A549 (cell line): ENCODE results near the gene EPB41L4B. TPM values are rescaled to one million over a fixed set of nuclear protein-coding genes. Genes with fewer than 3 reads are reported as not detected.
A peak's percentile ranks its signal among the peaks of the same experiment; 100 is the strongest.
"Not testable (repeated sequence)": the region's sequence is repeated elsewhere in the genome, so short reads cannot be mapped to it uniquely, and the experiment has no call there.

Experiments used
- ATAC-seq, 2 experiments: fragments of 200-7000 bp in 1 of 2; fragments of >200 bp in 1 of 2; cut with Nextera tagmentation in 1 of 2; cut with Tn5 transposase in 1 of 2; 3 replicates each; pipeline versions ENCODE4 v1.8.0 to v1.9.1; 2018 to 2020; ENCODE audit warnings: mild to moderate bottlenecking in 1 of 2, moderate library complexity in 1 of 2
- CTCF ChIA-PET: fragments of 300-600 bp; sonication (Branson Sonifier 250); formaldehyde crosslinking; extraction: SDS; loops from one replicate; lab custom pipeline; 2021; ENCODE audit warnings: antibody characterized with exemption, inconsistent platforms; lab: Yijun Ruan, JAX
- POLR2A ChIA-PET: fragments of 350-600 bp; formaldehyde crosslinking; extraction: SDS; loops from one replicate; lab custom pipeline; 2021; ENCODE audit warnings: antibody characterized with exemption, inconsistent platforms; lab: Yijun Ruan, JAX
- DNase-seq, 2 experiments: peaks; one replicate each; pipeline versions ENCODE4 v3.0.0 to v3.0.0-alpha.2; 2011 to 2016; ENCODE audit warnings: low read depth in 1 of 2, low spot score in 1 of 2
- FAIRE-seq: peaks from 2 replicates; lab custom pipeline; 2011; peaks lifted over from hg19 to GRCh38; lab: Jason Lieb, UNC
- H3K27ac ChIP-seq, 2 experiments: fragments of >200 bp; sonication (Bioruptor Twin); formaldehyde crosslinking; 3 replicates each; pipeline ENCODE4 v1.5.1; 2016 to 2017
- H3K4me1 ChIP-seq: fragments of >200 bp; sonication (Bioruptor Twin); formaldehyde crosslinking; 3 replicates; pipeline ENCODE4 v1.6.1; 2016
- H3K4me2 ChIP-seq: fragments of >200 bp; sonication (Bioruptor Twin); formaldehyde crosslinking; 3 replicates; pipeline ENCODE4 v1.6.1; 2016
- H3K4me3 ChIP-seq: fragments of >200 bp; sonication (Bioruptor Twin); formaldehyde crosslinking; 3 replicates; pipeline ENCODE4 v1.5.1; 2016
- H3K9me3 ChIP-seq: fragments of >200 bp; sonication (Bioruptor Twin); formaldehyde crosslinking; 3 replicates; pipeline ENCODE4 v1.6.1; 2016
- BHLHE40 ChIP-seq: IDR thresholded peaks from 2 replicates; pipeline ENCODE4 v1.6.1; 2012; ENCODE audit warnings: low read depth, low read length, inconsistent platforms
- CHD2 ChIP-seq: fragments of 150-350 bp; IDR thresholded peaks from 2 replicates; pipeline ENCODE4 v1.6.1; 2014; ENCODE audit warnings: low read length; ENCODE audit not compliant: partially characterized antibody
- CHD4 ChIP-seq: fragments of 200-600 bp; sonication (generic); IDR thresholded peaks from 2 replicates; pipeline ENCODE4 v1.6.1; 2016; ENCODE audit warnings: antibody characterized with exemption, mild to moderate bottlenecking, borderline replicate concordance
- EHF ChIP-seq: fragments of 250-450 bp; sonication (Bioruptor Pico); IDR thresholded peaks from 2 replicates; pipeline ENCODE4 v1.5.0; 2020; ENCODE audit warnings: mild to moderate bottlenecking
- EHMT2 ChIP-seq: fragments of 200-600 bp; sonication (generic); IDR thresholded peaks from 2 replicates; pipeline ENCODE4 v1.6.1; 2016; ENCODE audit warnings: antibody characterized with exemption, low read depth, mild to moderate bottlenecking, moderate library complexity
- EP300 ChIP-seq, 2 experiments: fragments of >200 bp; sonication (Bioruptor Twin); formaldehyde crosslinking; IDR thresholded peaks; 2 replicates in 1 of 2; 3 replicates in 1 of 2; pipeline ENCODE4 v1.6.1; 2016 to 2017
- ESRRA ChIP-seq: fragments of 150-350 bp; IDR thresholded peaks from 2 replicates; pipeline ENCODE4 v1.6.1; 2014; ENCODE audit warnings: mild to moderate bottlenecking, low read length, borderline replicate concordance
- HDAC2 ChIP-seq: fragments of 200-600 bp; sonication (generic); IDR thresholded peaks from 2 replicates; pipeline ENCODE4 v1.6.1; 2016
- HEYL ChIP-seq: fragments of 250-450 bp; sonication (Bioruptor Pico); IDR thresholded peaks from 2 replicates; pipeline ENCODE4 v1.8.0; 2021; ENCODE audit warnings: mild to moderate bottlenecking, moderate library complexity
- HOXA7 ChIP-seq: fragments of 250-450 bp; sonication (Bioruptor Pico); IDR thresholded peaks from 2 replicates; pipeline ENCODE4 v1.5.0; 2020; ENCODE audit warnings: mild to moderate bottlenecking, moderate library complexity
- HOXB5 ChIP-seq: fragments of 250-450 bp; sonication (Bioruptor Pico); IDR thresholded peaks from 2 replicates; pipeline ENCODE4 v1.5.0; 2020; ENCODE audit warnings: mild to moderate bottlenecking, moderate library complexity
- JUN ChIP-seq, 2 experiments: fragments of >200 bp; sonication (Bioruptor Twin); formaldehyde crosslinking; IDR thresholded peaks; 2 replicates in 1 of 2; 3 replicates in 1 of 2; pipeline ENCODE4 v1.6.1; 2016 to 2017
- MYC ChIP-seq: IDR thresholded peaks from 2 replicates; pipeline ENCODE4 v1.6.1; 2012; ENCODE audit warnings: mild to moderate bottlenecking, inconsistent platforms, low read length, improper control_type of control experiment, borderline replicate concordance
- NR3C1 ChIP-seq: fragments of >200 bp; sonication (Bioruptor Twin); formaldehyde crosslinking; IDR thresholded peaks from 3 replicates; pipeline ENCODE4 v1.6.1; 2017
- POLR2A ChIP-seq: IDR thresholded peaks from 2 replicates; pipeline ENCODE4 v1.6.1; 2012; ENCODE audit warnings: mild to moderate bottlenecking, low read length
- RFX5 ChIP-seq: fragments of 450-650 bp; IDR thresholded peaks from 2 replicates; pipeline ENCODE4 v1.7.1; 2014; ENCODE audit warnings: antibody characterized with exemption, mild to moderate bottlenecking, moderate library complexity
- RNF2 ChIP-seq: fragments of 200-600 bp; sonication (generic); IDR thresholded peaks from 2 replicates; pipeline ENCODE4 v1.6.1; 2016; ENCODE audit warnings: low read depth, mild to moderate bottlenecking, antibody characterized with exemption, moderate library complexity, borderline replicate concordance
- TFCP2L1 ChIP-seq: fragments of 250-450 bp; sonication (Bioruptor Pico); IDR thresholded peaks from 2 replicates; pipeline ENCODE4 v1.5.0; 2021; ENCODE audit warnings: mild to moderate bottlenecking
- ZC3H11A ChIP-seq: fragments of 450-650 bp; IDR thresholded peaks from 2 replicates; pipeline ENCODE4 v1.6.1; 2014; ENCODE audit warnings: antibody characterized with exemption, mild to moderate bottlenecking
- ZFP36 ChIP-seq: fragments of 450-650 bp; IDR thresholded peaks from 2 replicates; pipeline ENCODE4 v1.6.1; 2014; ENCODE audit warnings: borderline replicate concordance; ENCODE audit not compliant: partially characterized antibody
- WGBS: methylation state at CpG from one replicate; pipeline ENCODE4 v1.1.6; 2017; ENCODE audit errors: missing lambda C conversion rate; 5-methylcytosine and 5-hydroxymethylcytosine counted together
- polyA plus RNA-seq, 4 experiments: library from polyadenylated mRNA; depleted of rRNA in 3 of 4; stranded (reverse); fragments of >200 nt; fragmentation: RNase III in 1 of 4; extraction: RNeasy Plus Mini Kit Qiagen cat#74134 plus additional on column Dnase treatment in 1 of 4; gene quantifications; 2 replicates in 3 of 4; 3 replicates in 1 of 4; pipeline ENCODE4 v1.2.3, GENCODE V29; 2011 to 2017
- TF ChIP-seq, protein P1 (sequence below): fragments of >200 bp; sonication (Bioruptor Twin); formaldehyde crosslinking; IDR thresholded peaks from 3 replicates; pipeline ENCODE4 v1.5.1; 2016
- TF ChIP-seq, protein P2 (sequence below): fragments of >200 bp; sonication (Bioruptor Twin); formaldehyde crosslinking; IDR thresholded peaks from 2 replicates; pipeline ENCODE4 v1.6.1; 2016
- TF ChIP-seq, protein P3 (sequence below): IDR thresholded peaks from 2 replicates; pipeline ENCODE4 v1.6.1; 2012
- TF ChIP-seq, protein P4 (sequence below): fragments of 250-450 bp; sonication (Bioruptor Pico); IDR thresholded peaks from 2 replicates; pipeline ENCODE4 v1.5.0; 2021; ENCODE audit warnings: mild to moderate bottlenecking, moderate library complexity, borderline replicate concordance
- TF ChIP-seq, protein P5 (sequence below): fragments of 450-650 bp; IDR thresholded peaks from 2 replicates; pipeline ENCODE4 v1.6.1; 2014; ENCODE audit warnings: antibody characterized with exemption
- TF ChIP-seq, protein P6 (sequence below): IDR thresholded peaks from 2 replicates; pipeline ENCODE4 v1.6.1; 2012

The EPB41L4B gene
- polyA plus RNA-seq, 2 of the 4 experiments (the other 2 are of a cell fraction) = 7.9 to 22.0 TPM

DNA sequence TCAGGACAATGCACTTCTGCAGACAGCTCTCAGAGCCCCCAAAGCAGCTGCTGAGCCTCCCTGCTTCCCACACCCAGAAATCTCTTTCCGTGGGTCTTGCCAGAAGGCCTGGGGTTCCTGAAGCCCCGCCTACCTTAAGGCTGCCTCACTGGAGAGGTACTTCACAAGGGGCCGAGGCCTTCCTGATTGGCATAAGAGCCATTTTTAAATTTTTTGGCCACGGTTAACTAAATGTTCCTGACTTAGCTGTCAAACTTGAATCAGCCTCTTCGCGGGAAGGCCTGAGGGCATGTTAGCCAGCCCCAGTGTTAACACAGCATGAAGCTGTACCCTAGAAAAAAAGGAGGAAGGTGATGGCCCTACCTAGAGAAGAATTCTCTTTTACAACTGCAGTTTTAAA lies 20.7 kb upstream of the EPB41L4B start:
- Histone ChIP-seq H3K4me2 (no peak overlapping the region), H3K4me3 (no peak overlapping the region), H3K27ac (no peak overlapping the region), H3K9me3 (no peaks in the 10 kb centered on the region), H3K4me1 (no peaks in the 10 kb centered on the region)
- ChIA-PET CTCF (interaction anchor here (1.0 to 2.8 kb wide), 4 partner anchors 14 to 158 kb away, joined by 3 to 10 read pairs (median 4); no protein-coding TSS in a partner anchor), POLR2A (no interaction called here)
- 72% methylated on average over 6 of the region's 6 CpGs for WGBS
- DNase-seq (no peak), FAIRE-seq (no peak), ATAC-seq (no peak)
- no peak for TF ChIP-seq ESRRA

DNA sequence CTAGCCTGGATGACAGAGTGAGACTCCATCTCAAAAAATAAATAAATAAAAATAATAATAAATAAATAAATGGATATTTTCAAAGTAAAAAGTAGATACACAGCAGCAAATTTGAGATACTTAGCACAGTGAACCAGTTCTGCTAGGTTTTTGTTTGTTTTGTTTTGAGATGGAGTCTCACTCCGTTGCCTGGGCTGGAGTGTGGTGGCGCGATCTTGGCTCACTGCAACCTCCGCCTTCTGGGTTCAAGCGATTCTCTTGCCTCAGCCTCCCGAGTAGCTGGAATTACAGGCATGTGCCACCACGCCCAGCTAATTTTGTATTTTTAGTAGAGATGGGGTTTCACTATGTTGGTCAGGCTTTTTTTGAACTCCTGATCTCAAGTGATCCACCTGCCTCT lies 20.1 kb upstream of the EPB41L4B start:
- DNase-seq, H3K27ac ChIP-seq, POLR2A ChIA-PET, ATAC-seq, H3K4me1 ChIP-seq, FAIRE-seq, H3K9me3 ChIP-seq, H3K4me3 ChIP-seq, H3K4me2 ChIP-seq: not testable (repeated sequence)
- WGBS = 85% methylated on average over 7 of the region's 7 CpGs
- CTCF ChIA-PET = interaction anchor here (0.7 to 2.8 kb wide), 4 partner anchors 11 to 1458 kb away, joined by 3 to 10 read pairs (median 4); no protein-coding TSS in a partner anchor

DNA sequence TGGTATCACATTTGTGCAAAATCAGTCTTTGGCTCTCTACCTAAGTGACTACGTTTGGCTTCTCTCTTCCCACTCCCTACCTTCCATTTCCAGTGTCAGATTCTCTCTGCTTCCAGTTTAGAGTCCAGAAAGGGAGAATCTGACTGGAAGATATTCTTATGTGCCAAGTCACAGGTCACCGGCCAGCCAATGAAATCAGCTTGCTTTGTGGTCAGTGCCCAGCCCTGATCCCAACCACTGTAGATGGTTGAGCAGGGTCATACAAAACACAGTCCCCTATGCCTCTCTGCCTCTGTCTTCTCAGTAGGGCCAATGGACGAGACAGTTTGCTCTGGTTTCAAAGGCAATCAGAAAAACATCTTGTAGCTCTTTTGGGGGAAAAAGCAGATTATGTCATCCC lies 15.6 kb upstream of the EPB41L4B start:
- ChIA-PET POLR2A (no interaction called here), CTCF (interaction anchor here (0.8 to 1.1 kb wide), 3 partner anchors 9 to 114 kb away, joined by 3 to 4 read pairs (median 3); no protein-coding TSS in a partner anchor)
- no peak for FAIRE-seq
- no peaks in the 10 kb centered on the region for H3K4me1 ChIP-seq
- 59% methylated on average over 3 of the region's 3 CpGs for WGBS
- no peak overlapping the region for H3K4me2 ChIP-seq
- H3K9me3 ChIP-seq = no peaks in the 10 kb centered on the region
- H3K4me3 ChIP-seq = no peak overlapping the region
- no peak for DNase-seq
- peak in 1 of 2 experiments; percentile 36; a peak in 3 of 6 replicates for ATAC-seq
- no peak for TF ChIP-seq RNF2
- TF ChIP-seq, protein P1, sequence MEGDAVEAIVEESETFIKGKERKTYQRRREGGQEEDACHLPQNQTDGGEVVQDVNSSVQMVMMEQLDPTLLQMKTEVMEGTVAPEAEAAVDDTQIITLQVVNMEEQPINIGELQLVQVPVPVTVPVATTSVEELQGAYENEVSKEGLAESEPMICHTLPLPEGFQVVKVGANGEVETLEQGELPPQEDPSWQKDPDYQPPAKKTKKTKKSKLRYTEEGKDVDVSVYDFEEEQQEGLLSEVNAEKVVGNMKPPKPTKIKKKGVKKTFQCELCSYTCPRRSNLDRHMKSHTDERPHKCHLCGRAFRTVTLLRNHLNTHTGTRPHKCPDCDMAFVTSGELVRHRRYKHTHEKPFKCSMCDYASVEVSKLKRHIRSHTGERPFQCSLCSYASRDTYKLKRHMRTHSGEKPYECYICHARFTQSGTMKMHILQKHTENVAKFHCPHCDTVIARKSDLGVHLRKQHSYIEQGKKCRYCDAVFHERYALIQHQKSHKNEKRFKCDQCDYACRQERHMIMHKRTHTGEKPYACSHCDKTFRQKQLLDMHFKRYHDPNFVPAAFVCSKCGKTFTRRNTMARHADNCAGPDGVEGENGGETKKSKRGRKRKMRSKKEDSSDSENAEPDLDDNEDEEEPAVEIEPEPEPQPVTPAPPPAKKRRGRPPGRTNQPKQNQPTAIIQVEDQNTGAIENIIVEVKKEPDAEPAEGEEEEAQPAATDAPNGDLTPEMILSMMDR = no peak
- TF ChIP-seq ZC3H11A = no peak
- TF ChIP-seq, protein P2, sequence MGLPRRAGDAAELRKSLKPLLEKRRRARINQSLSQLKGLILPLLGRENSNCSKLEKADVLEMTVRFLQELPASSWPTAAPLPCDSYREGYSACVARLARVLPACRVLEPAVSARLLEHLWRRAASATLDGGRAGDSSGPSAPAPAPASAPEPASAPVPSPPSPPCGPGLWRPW = no peak
- no peak for TF ChIP-seq CHD4
- no peak for TF ChIP-seq EHMT2
- TF ChIP-seq HOXB5 (CRISPR knock-in tag) = no peak
- no peak for TF ChIP-seq JUN (IDR thresholded peaks at IDR 0.05)
- no peak for TF ChIP-seq RFX5
- no peak for TF ChIP-seq EHF
- no peak for TF ChIP-seq MYC
- no peak for TF ChIP-seq BHLHE40
- TF ChIP-seq HDAC2 = no peak
- no peak overlapping the region for H3K27ac ChIP-seq

DNA sequence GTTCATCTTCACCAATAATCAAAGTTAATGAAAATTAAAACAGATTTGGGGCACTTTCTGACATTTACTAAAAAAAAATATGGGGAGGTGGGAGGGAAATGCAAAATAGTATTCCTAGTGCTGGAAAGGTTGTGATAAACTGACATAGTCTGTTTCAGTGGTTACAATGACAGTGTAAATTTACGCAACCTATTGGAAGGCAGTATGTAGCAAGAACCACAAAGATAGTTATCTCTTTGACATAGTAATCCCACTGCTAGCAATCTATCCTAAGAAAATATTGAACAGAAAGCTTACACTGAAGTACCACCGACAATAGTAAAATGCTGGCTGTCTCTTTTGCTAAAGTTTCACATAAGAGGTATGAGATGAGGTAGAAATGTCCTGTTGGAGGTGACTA lies 15.1 kb upstream of the EPB41L4B start:
- no peak overlapping the region for H3K4me3 ChIP-seq
- ATAC-seq (no peak), FAIRE-seq (no peak), DNase-seq (no peak)
- CTCF ChIA-PET = interaction anchor here (1.0 to 1.1 kb wide), 2 partner anchors 76 to 114 kb away, joined by 3 read pairs; no protein-coding TSS in a partner anchor
- no peaks in the 10 kb centered on the region for H3K4me1 ChIP-seq
- 88% methylated on average over 2 of the region's 2 CpGs for WGBS
- no peak overlapping the region for H3K27ac ChIP-seq
- no peak overlapping the region for H3K4me2 ChIP-seq
- TF ChIP-seq HOXA7 (CRISPR knock-in tag) (no peak), TFCP2L1 (no peak), ZFP36 (no peak), EP300 (IDR thresholded peaks at IDR 0.05) (no peak), POLR2A (no peak), BHLHE40 (no peak), CHD2 (no peak), ZC3H11A (no peak), NR3C1 (no peak), CHD4 (no peak), HEYL (CRISPR knock-in tag) (no peak)
- TF ChIP-seq, protein P3, sequence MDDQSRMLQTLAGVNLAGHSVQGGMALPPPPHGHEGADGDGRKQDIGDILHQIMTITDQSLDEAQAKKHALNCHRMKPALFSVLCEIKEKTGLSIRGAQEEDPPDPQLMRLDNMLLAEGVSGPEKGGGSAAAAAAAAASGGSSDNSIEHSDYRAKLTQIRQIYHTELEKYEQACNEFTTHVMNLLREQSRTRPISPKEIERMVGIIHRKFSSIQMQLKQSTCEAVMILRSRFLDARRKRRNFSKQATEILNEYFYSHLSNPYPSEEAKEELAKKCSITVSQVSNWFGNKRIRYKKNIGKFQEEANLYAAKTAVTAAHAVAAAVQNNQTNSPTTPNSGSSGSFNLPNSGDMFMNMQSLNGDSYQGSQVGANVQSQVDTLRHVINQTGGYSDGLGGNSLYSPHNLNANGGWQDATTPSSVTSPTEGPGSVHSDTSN = no peak
- TF ChIP-seq, protein P4, sequence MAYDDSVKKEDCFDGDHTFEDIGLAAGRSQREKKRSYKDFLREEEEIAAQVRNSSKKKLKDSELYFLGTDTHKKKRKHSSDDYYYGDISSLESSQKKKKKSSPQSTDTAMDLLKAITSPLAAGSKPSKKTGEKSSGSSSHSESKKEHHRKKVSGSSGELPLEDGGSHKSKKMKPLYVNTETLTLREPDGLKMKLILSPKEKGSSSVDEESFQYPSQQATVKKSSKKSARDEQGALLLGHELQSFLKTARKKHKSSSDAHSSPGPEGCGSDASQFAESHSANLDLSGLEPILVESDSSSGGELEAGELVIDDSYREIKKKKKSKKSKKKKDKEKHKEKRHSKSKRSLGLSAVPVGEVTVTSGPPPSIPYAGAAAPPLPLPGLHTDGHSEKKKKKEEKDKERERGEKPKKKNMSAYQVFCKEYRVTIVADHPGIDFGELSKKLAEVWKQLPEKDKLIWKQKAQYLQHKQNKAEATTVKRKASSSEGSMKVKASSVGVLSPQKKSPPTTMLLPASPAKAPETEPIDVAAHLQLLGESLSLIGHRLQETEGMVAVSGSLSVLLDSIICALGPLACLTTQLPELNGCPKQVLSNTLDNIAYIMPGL (CRISPR knock-in tag) = no peak
- TF ChIP-seq, protein P5, sequence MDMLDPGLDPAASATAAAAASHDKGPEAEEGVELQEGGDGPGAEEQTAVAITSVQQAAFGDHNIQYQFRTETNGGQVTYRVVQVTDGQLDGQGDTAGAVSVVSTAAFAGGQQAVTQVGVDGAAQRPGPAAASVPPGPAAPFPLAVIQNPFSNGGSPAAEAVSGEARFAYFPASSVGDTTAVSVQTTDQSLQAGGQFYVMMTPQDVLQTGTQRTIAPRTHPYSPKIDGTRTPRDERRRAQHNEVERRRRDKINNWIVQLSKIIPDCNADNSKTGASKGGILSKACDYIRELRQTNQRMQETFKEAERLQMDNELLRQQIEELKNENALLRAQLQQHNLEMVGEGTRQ = no peak
- TF ChIP-seq, protein P6, sequence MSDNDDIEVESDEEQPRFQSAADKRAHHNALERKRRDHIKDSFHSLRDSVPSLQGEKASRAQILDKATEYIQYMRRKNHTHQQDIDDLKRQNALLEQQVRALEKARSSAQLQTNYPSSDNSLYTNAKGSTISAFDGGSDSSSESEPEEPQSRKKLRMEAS = no peak
- no peaks in the 10 kb centered on the region for H3K9me3 ChIP-seq
- POLR2A ChIA-PET = no interaction called here
